OCI-LY1 (cell line): Measurements from ENCODE around the gene TANC1.

ENCODE experiments used
- H2AFZ ChIP-seq: fragments of 200-600 bp; sonication (generic), shearing (Covaris generic); 2 replicates; pipeline ENCODE4 v1.6.0; 2014; ENCODE audit warnings: antibody characterized with exemption, mild to moderate bottlenecking, low read length
- H3F3A ChIP-seq: fragments of 200-600 bp; sonication (generic), shearing (Covaris generic); 2 replicates; pipeline ENCODE4 v1.6.0; 2014; ENCODE audit warnings: mild to moderate bottlenecking, antibody characterized with exemption, low read length, moderate library complexity; ENCODE audit not compliant: insufficient read depth
- H3K27ac ChIP-seq: fragments of 200-600 bp; sonication (generic); 2 replicates; pipeline ENCODE4 v1.5.1; 2014; ENCODE audit warnings: low read length, mixed run types, mild to moderate bottlenecking, low read depth; ENCODE audit not compliant: poor library complexity, severe bottlenecking
- H3K27me3 ChIP-seq: fragments of 200-600 bp; sonication (generic); 2 replicates; pipeline ENCODE4 v1.6.0; 2014; ENCODE audit warnings: antibody characterized with exemption, mild to moderate bottlenecking, low read length, moderate library complexity; ENCODE audit not compliant: insufficient read depth
- H3K36me3 ChIP-seq: fragments of 200-600 bp; sonication (generic); 2 replicates; pipeline ENCODE4 v1.6.1; 2014; ENCODE audit warnings: mild to moderate bottlenecking, antibody characterized with exemption, low read length, moderate library complexity, mixed read lengths; ENCODE audit not compliant: insufficient read depth
- H3K4me1 ChIP-seq: fragments of 200-600 bp; sonication (generic); 2 replicates; pipeline ENCODE4 v1.5.1; 2014; ENCODE audit warnings: mild to moderate bottlenecking, low read length, moderate library complexity; ENCODE audit not compliant: insufficient read depth, severe bottlenecking
- H3K4me2 ChIP-seq: fragments of 200-600 bp; sonication (generic), shearing (Covaris generic); 2 replicates; pipeline ENCODE4 v1.6.1; 2014; ENCODE audit warnings: low read length
- H3K4me3 ChIP-seq: fragments of 200-600 bp; sonication (generic); 2 replicates; pipeline ENCODE4 v1.5.1; 2014; ENCODE audit warnings: low read length, low read depth, mild to moderate bottlenecking, mixed read lengths; ENCODE audit not compliant: poor library complexity, severe bottlenecking
- H3K79me2 ChIP-seq: fragments of 200-600 bp; shearing (Covaris generic); 2 replicates; pipeline ENCODE4 v1.6.1; 2016; ENCODE audit warnings: mixed run types, low read length, mixed read lengths; ENCODE audit not compliant: insufficient read depth
- H3K9ac ChIP-seq: fragments of 200-600 bp; sonication (generic), shearing (Covaris generic); 2 replicates; pipeline ENCODE4 v1.6.1; 2014; ENCODE audit warnings: mild to moderate bottlenecking, low read length, mixed read lengths
- H3K9me2 ChIP-seq: fragments of 200-600 bp; sonication (generic), shearing (Covaris generic); 2 replicates; pipeline ENCODE4 v1.6.1; 2014; ENCODE audit warnings: low read depth, mild to moderate bottlenecking, low read length, mixed read lengths
- H3K9me3 ChIP-seq: fragments of 200-600 bp; shearing (Covaris generic); 2 replicates; pipeline ENCODE4 v1.6.1; 2014; ENCODE audit warnings: low read length, mixed read lengths
- H4K20me1 ChIP-seq: fragments of 200-600 bp; sonication (generic), shearing (Covaris generic); 2 replicates; pipeline ENCODE4 v1.6.0; 2016; ENCODE audit warnings: mild to moderate bottlenecking, low read length; ENCODE audit not compliant: insufficient read depth
- EZH2 ChIP-seq: fragments of 200-600 bp; sonication (generic), shearing (Covaris generic); IDR thresholded peaks from 2 replicates; pipeline ENCODE4 v1.8.0; 2017; ENCODE audit warnings: borderline replicate concordance, mixed run types, mild to moderate bottlenecking, antibody characterized with exemption, low read length, moderate library complexity, mixed read lengths
- TF ChIP-seq, protein P1 (sequence below): fragments of 200-600 bp; sonication (generic), shearing (Covaris generic); IDR thresholded peaks from 2 replicates; pipeline ENCODE4 v1.5.1; 2017; ENCODE audit warnings: mild to moderate bottlenecking, antibody characterized with exemption, low read length, moderate library complexity, mixed read lengths

The TANC1 gene

GRCh38 chr2:158994920-158995676 is 26.7 kb downstream of the TANC1 start:
- TF ChIP-seq, protein P1, sequence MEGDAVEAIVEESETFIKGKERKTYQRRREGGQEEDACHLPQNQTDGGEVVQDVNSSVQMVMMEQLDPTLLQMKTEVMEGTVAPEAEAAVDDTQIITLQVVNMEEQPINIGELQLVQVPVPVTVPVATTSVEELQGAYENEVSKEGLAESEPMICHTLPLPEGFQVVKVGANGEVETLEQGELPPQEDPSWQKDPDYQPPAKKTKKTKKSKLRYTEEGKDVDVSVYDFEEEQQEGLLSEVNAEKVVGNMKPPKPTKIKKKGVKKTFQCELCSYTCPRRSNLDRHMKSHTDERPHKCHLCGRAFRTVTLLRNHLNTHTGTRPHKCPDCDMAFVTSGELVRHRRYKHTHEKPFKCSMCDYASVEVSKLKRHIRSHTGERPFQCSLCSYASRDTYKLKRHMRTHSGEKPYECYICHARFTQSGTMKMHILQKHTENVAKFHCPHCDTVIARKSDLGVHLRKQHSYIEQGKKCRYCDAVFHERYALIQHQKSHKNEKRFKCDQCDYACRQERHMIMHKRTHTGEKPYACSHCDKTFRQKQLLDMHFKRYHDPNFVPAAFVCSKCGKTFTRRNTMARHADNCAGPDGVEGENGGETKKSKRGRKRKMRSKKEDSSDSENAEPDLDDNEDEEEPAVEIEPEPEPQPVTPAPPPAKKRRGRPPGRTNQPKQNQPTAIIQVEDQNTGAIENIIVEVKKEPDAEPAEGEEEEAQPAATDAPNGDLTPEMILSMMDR, result no peak
- TF ChIP-seq EZH2, result no peak
- Histone ChIP-seq H3K27me3 (no peaks in the 10 kb centered on the region), H3K4me3 (no peak overlapping the region), H3K9me3 (no peaks in the 10 kb centered on the region), H3K4me2 (no peak overlapping the region), H3K9ac (no peak overlapping the region), H4K20me1 (no peaks in the 10 kb centered on the region), H2AFZ (no peak overlapping the region), H3K9me2 (no peaks in the 10 kb centered on the region), H3F3A (no peaks in the 10 kb centered on the region), H3K4me1 (no peaks in the 10 kb centered on the region), H3K27ac (no peak overlapping the region), H3K36me3 (no peaks in the 10 kb centered on the region), H3K79me2 (no peaks in the 10 kb centered on the region)

GRCh38 chr2:158995677-158996049 is 27.2 kb downstream of the TANC1 start:
- H3K9ac ChIP-seq, result no peak overlapping the region
- H3K9me2 ChIP-seq, result no peaks in the 10 kb centered on the region
- H3K4me2 ChIP-seq, result no peak overlapping the region
- H3K27me3 ChIP-seq, result no peaks in the 10 kb centered on the region
- H2AFZ ChIP-seq, result no peak overlapping the region
- no peaks in the 10 kb centered on the region for H3K79me2 ChIP-seq
- H3K9me3 ChIP-seq, result no peaks in the 10 kb centered on the region
- H3K27ac ChIP-seq, result no peak overlapping the region
- H3F3A ChIP-seq, result no peaks in the 10 kb centered on the region
- H3K4me1 ChIP-seq, result no peaks in the 10 kb centered on the region
- no peak overlapping the region for H3K4me3 ChIP-seq
- H3K36me3 ChIP-seq, result no peaks in the 10 kb centered on the region
- H4K20me1 ChIP-seq, result no peaks in the 10 kb centered on the region
- TF ChIP-seq, protein P1, result no peak
- TF ChIP-seq EZH2, result no peak

DNA sequence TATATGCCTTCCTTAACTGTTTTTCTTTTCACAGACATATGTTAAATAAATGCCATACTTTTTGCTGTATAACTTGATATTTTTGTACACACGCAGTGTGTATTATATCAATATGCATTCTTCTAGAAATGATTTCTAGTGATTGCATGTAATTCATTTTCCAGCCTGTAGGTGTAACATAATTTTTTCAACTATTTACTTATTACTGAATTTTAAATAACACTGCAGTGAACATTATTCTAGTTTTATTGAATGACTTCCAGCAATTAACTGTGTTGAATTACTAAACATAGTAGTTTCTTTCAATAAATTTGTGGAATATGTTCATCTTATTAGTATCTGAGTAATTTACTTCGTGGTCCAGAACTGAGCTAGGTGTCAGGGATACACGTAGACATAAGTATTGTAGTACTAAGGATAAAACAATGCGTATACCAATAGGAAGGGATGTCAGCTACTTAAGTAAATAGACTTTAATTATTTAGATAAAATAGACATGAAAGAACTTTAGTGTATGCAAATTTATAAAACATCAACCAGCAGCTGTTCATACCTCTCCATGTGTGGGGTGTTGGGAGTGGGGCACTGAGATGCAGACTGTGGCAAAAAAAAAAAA is 28.0 kb downstream of the TANC1 start:
- no peaks in the 10 kb centered on the region for H3K79me2 ChIP-seq
- H3K27me3 ChIP-seq, result no peaks in the 10 kb centered on the region
- no peak overlapping the region for H3K4me2 ChIP-seq
- no peaks in the 10 kb centered on the region for H3K9me2 ChIP-seq
- no peak overlapping the region for H3K4me3 ChIP-seq
- no peak overlapping the region for H3K9ac ChIP-seq
- H4K20me1 ChIP-seq, result no peaks in the 10 kb centered on the region
- no peak overlapping the region for H3K27ac ChIP-seq
- H3K4me1 ChIP-seq, result no peaks in the 10 kb centered on the region
- H3K9me3 ChIP-seq, result no peaks in the 10 kb centered on the region
- no peak for TF ChIP-seq EZH2
- TF ChIP-seq, protein P1, result peak; percentile 38
- H3K36me3 ChIP-seq, result no peaks in the 10 kb centered on the region
- H3F3A ChIP-seq, result no peaks in the 10 kb centered on the region
- no peak overlapping the region for H2AFZ ChIP-seq
